CD14-positive monocyte (primary cell): ENCODE measurements around the gene MAK. TPM values are rescaled to one million over a fixed set of nuclear protein-coding genes. Genes with fewer than 3 reads are reported as not detected.

Source experiments
- DNase-seq, 3 donors: peaks; one replicate each; pipeline ENCODE4 v3.0.0-alpha.2; 2011 to 2022
- H2AFZ ChIP-seq: 2 replicates; pipeline ENCODE4 v1.6.0; 2012; ENCODE audit warnings: mild to moderate bottlenecking, low read depth, low read length, inconsistent platforms; ENCODE audit not compliant: insufficient read depth, poor library complexity, severe bottlenecking
- H3K27ac ChIP-seq, 2 donors: 1 replicate in 1 of 2; 2 replicates in 1 of 2; pipeline ENCODE4 v1.5.1; 2012 to 2013; ENCODE audit warnings: low read length in 2 of 2, control low read depth in 1 of 2, inconsistent platforms in 1 of 2, low read depth in 1 of 2, mild to moderate bottlenecking in 1 of 2
- H3K27me3 ChIP-seq, 2 donors: one replicate each; pipeline versions ENCODE4 v1.6.0 to v1.6.1; 2011 to 2013; ENCODE audit warnings: low read length in 2 of 2; ENCODE audit not compliant: control insufficient read depth in 2 of 2, insufficient read depth in 2 of 2
- H3K36me3 ChIP-seq, 2 donors: replicated peaks in 1 of 2; 1 replicate in 1 of 2; 2 replicates in 1 of 2; pipeline versions ENCODE4 v1.5.1 to v1.6.1; 2012 to 2013; ENCODE audit warnings: low read length in 2 of 2, control low read depth in 1 of 2, inconsistent platforms in 1 of 2, mild to moderate bottlenecking in 1 of 2; ENCODE audit not compliant: insufficient read depth in 2 of 2, control insufficient read depth in 1 of 2
- H3K4me1 ChIP-seq, 2 donors: 1 replicate in 1 of 2; 2 replicates in 1 of 2; pipeline versions ENCODE4 v1.5.1 to v1.6.1; 2012 to 2013; ENCODE audit warnings: low read length in 2 of 2, control low read depth in 1 of 2, inconsistent platforms in 1 of 2, mild to moderate bottlenecking in 1 of 2, moderate library complexity in 1 of 2; ENCODE audit not compliant: insufficient read depth in 2 of 2, control insufficient read depth in 1 of 2
- H3K4me2 ChIP-seq: replicated peaks from 2 replicates; pipeline ENCODE3; 2012; ENCODE audit warnings: low read length, moderate library complexity, mild to moderate bottlenecking; ENCODE audit not compliant: poor library complexity, severe bottlenecking; ENCODE audit errors: extremely low read depth
- H3K4me3 ChIP-seq, 3 experiments: fragments of 200-600 bp in 1 of 3; sonication (generic) in 1 of 3; replicated peaks in 1 of 3; 1 replicate in 2 of 3; 2 replicates in 1 of 3; pipeline ENCODE4 v1.5.1; 2011 to 2013; ENCODE audit warnings: low read length in 3 of 3, mild to moderate bottlenecking in 3 of 3, control low read depth in 2 of 3, low read depth in 2 of 3, inconsistent platforms in 1 of 3, moderate library complexity in 1 of 3
- H3K79me2 ChIP-seq: 2 replicates; pipeline ENCODE4 v1.6.0; 2012; ENCODE audit warnings: mild to moderate bottlenecking, control low read depth, inconsistent platforms, low read length, moderate library complexity; ENCODE audit not compliant: insufficient read depth
- H3K9ac ChIP-seq: 2 replicates; pipeline ENCODE4 v1.6.0; 2017; ENCODE audit warnings: low read length, mild to moderate bottlenecking; ENCODE audit not compliant: insufficient read depth, poor library complexity, severe bottlenecking
- H3K9me3 ChIP-seq, 2 donors: replicated peaks in 1 of 2; 1 replicate in 1 of 2; 2 replicates in 1 of 2; pipeline versions ENCODE4 v1.5.1 to v1.6.1; 2012 to 2013; ENCODE audit warnings: low read length in 2 of 2, control low read depth in 1 of 2; ENCODE audit not compliant: control insufficient read depth in 1 of 2, insufficient read depth in 1 of 2
- H4K20me1 ChIP-seq: 2 replicates; pipeline ENCODE4 v1.6.0; 2012; ENCODE audit warnings: mild to moderate bottlenecking, low read length, control low read depth, moderate library complexity; ENCODE audit not compliant: insufficient read depth
- H3K27ac Mint-ChIP-seq, 7 donors: one replicate each; pipeline ENCODE4 v1.8.0; 2020; ENCODE audit warnings: mild to moderate bottlenecking in 7 of 7, mixed read lengths in 7 of 7, moderate library complexity in 6 of 7, inconsistent platforms in 2 of 7
- H3K27me3 Mint-ChIP-seq, 3 donors: one replicate each; pipeline ENCODE4 v1.8.0; 2021 to 2022; ENCODE audit warnings: low read depth in 3 of 3, mild to moderate bottlenecking in 3 of 3, mixed read lengths in 3 of 3, moderate library complexity in 3 of 3, inconsistent platforms in 1 of 3
- H3K36me3 Mint-ChIP-seq, 2 donors: one replicate each; pipeline ENCODE4 v1.8.0; 2020; ENCODE audit warnings: mixed read lengths in 2 of 2, inconsistent platforms in 1 of 2, mild to moderate bottlenecking in 1 of 2
- H3K4me1 Mint-ChIP-seq: one replicate; pipeline ENCODE4 v1.8.0; 2020; ENCODE audit warnings: mild to moderate bottlenecking, mixed read lengths
- H3K4me3 Mint-ChIP-seq, 2 donors: one replicate each; pipeline ENCODE4 v1.8.0; 2020; ENCODE audit warnings: mild to moderate bottlenecking in 2 of 2, mixed read lengths in 2 of 2, moderate library complexity in 1 of 2
- H3K9me3 Mint-ChIP-seq, 7 donors: one replicate each; pipeline ENCODE4 v1.8.0; 2020 to 2022; ENCODE audit warnings: mixed read lengths in 7 of 7, mild to moderate bottlenecking in 6 of 7, moderate library complexity in 6 of 7, inconsistent platforms in 2 of 7
- CTCF ChIP-seq: fragments of 200-600 bp; IDR thresholded peaks from one replicate; pipeline ENCODE4 v1.8.0; 2022; ENCODE audit warnings: antibody characterized with exemption, mild to moderate bottlenecking
- WGBS: methylation state at CpG from one replicate; pipeline ENCODE4 v1.1.5; 2013; ENCODE audit warnings: missing lambda C conversion rate; ENCODE audit not compliant: insufficient coverage; 5-methylcytosine and 5-hydroxymethylcytosine counted together
- intact Hi-C, 2 donors: fragments of 100-400 bp; cut with micrococcal nuclease; formaldehyde crosslinking; loops; one replicate each; pipeline versions ENCODE4 v1.15.0 to v1.15.1; 2023
- polyA plus RNA-seq, 3 donors: library from polyadenylated mRNA; depleted of rRNA in 1 of 3; unstranded in 2 of 3; stranded (reverse) in 1 of 3; fragments of 300-500 nt in 2 of 3; fragments of >200 nt in 1 of 3; fragmentation: Illumina TruSeq in 2 of 3; gene quantifications; 1 replicate in 2 of 3; 2 replicates in 1 of 3; pipeline ENCODE4 v1.2.3, GENCODE V29; 2012 to 2021

The MAK gene
- polyA plus RNA-seq, 3 donors, result 0.68 to 1.4 (median 0.76) TPM

- no peak for DNase-seq
- H3K9me3 Mint-ChIP-seq, result peaks cover 0 to 7% (median 1%) of the 10 kb centered on the region in 7 donors
- Histone ChIP-seq H4K20me1 (no peaks in the 10 kb centered on the region), H2AFZ (no peak overlapping the region), H3K9ac (no peak overlapping the region), H3K36me3 (no peaks in the 10 kb centered on the region), H3K79me2 (no peaks in the 10 kb centered on the region), H3K9me3 (no peaks in the 10 kb centered on the region), H3K27me3 (no peaks in the 10 kb centered on the region), H3K4me3 (no peak overlapping the region), H3K4me2 (no peak overlapping the region), H3K4me1 (no peaks in the 10 kb centered on the region), H3K27ac (no peak overlapping the region)
- H3K36me3 Mint-ChIP-seq, result no peaks in the 10 kb centered on the region
- H3K27me3 Mint-ChIP-seq, result peaks cover 1 to 7% (median 2%) of the 10 kb centered on the region in 3 donors
- no peak overlapping the region for H3K27ac Mint-ChIP-seq
- whole genome bisulfite sequencing, result 72% methylated on average over 4 of the region's 4 CpGs
- H3K4me1 Mint-ChIP-seq, result no peaks in the 10 kb centered on the region
- intact Hi-C loops, result no loop called here
- TF ChIP-seq CTCF, result no peak
- H3K4me3 Mint-ChIP-seq, result no peak overlapping the region
Observed at GRCh38 chr6:10862361-10862760, 24.0 kb upstream of the MAK start.

DNA sequence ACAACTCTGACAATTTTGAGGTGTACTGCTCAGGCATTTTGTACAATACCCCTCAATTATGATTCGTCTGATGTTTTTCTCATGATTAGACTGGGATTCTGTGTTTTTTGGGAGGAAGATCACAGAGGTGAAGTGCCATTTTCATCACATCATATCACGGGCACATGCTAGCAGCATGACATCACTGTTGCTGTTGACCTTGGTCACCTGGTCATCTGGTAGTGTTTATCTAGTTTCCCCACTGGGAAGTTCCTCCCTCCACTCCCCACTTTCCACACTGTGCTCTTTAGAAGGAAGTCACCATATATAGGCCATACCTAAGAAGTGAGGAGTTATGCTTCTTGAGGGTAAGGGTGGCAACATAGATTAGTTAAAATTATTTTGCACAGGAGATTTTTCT is 22.7 kb upstream of the MAK start:
- WGBS, result no CpG with 5 or more reads among the region's 2 CpGs
- H3K4me2 ChIP-seq, result no peak overlapping the region

More for the DNA sequence above, 22.7 kb upstream of the MAK start:
- no peak overlapping the region for H3K9ac ChIP-seq
- H3K4me1 ChIP-seq, result no peaks in the 10 kb centered on the region
- H3K27ac Mint-ChIP-seq, result no peak overlapping the region
- H3K79me2 ChIP-seq, result no peaks in the 10 kb centered on the region
- H2AFZ ChIP-seq, result no peak overlapping the region
- H3K27ac ChIP-seq, result no peak overlapping the region
- no peaks in the 10 kb centered on the region for H3K36me3 Mint-ChIP-seq
- H4K20me1 ChIP-seq, result no peaks in the 10 kb centered on the region
- H3K9me3 ChIP-seq, result no peaks in the 10 kb centered on the region
- no peak for DNase-seq
- no peaks in the 10 kb centered on the region for H3K27me3 ChIP-seq
- intact Hi-C loops, result no loop called here
- H3K27me3 Mint-ChIP-seq, result peaks cover 0 to 7% (median 2%) of the 10 kb centered on the region in 3 donors
- no peaks in the 10 kb centered on the region for H3K4me1 Mint-ChIP-seq
- H3K36me3 ChIP-seq, result no peaks in the 10 kb centered on the region
- no peak for TF ChIP-seq CTCF
- H3K4me3 ChIP-seq, result no peak overlapping the region
- H3K9me3 Mint-ChIP-seq, result peaks cover 0 to 7% (median 1%) of the 10 kb centered on the region in 7 donors
- H3K4me3 Mint-ChIP-seq, result no peak overlapping the region
